GM19043 (cell line): ENCODE results near the gene MFAP2.
"Not testable (repeated sequence)": the region's sequence is repeated elsewhere in the genome, so short reads cannot be mapped to it uniquely, and the experiment has no call there.

ENCODE experiments used
- ATAC-seq: cut with Tn5 transposase; IDR thresholded peaks from one replicate; pipeline ENCODE4 v1.9.1; 2021; ENCODE audit warnings: low read depth; ENCODE audit not compliant: unreplicated experiment

The MFAP2 gene

GRCh38 chr1:16965486-16966067 lies 14.8 kb downstream of the MFAP2 start:
- no peak for ATAC-seq

- ATAC-seq, result not testable (repeated sequence)
Measured at GRCh38 chr1:16964169-16964568, 16.3 kb downstream of the MFAP2 start.

GRCh38 chr1:16961297-16962133 lies 18.9 kb downstream of the MFAP2 start:
- ATAC-seq, result no peak

GRCh38 chr1:16960560-16961296 lies 19.7 kb downstream of the MFAP2 start:
- ATAC-seq, result peak; percentile 64

- no peak for ATAC-seq
Measured at GRCh38 chr1:16958475-16958874, 21.9 kb downstream of the MFAP2 start.

- no peak for ATAC-seq
Measured at GRCh38 chr1:16957731-16958130, 22.7 kb downstream of the MFAP2 start.

GRCh38 chr1:16956775-16957174 lies 23.6 kb downstream of the MFAP2 start:
- no peak for ATAC-seq

GRCh38 chr1:16955186-16955585 lies 25.2 kb downstream of the MFAP2 start:
- ATAC-seq, result no peak

- ATAC-seq, result no peak
Measured at GRCh38 chr1:16954579-16954978, 25.8 kb downstream of the MFAP2 start.

GRCh38 chr1:16952376-16952775 lies 28.0 kb downstream of the MFAP2 start:
- not testable (repeated sequence) for ATAC-seq

- ATAC-seq, result not testable (repeated sequence)
Measured at GRCh38 chr1:16949026-16949425, 31.4 kb downstream of the MFAP2 start.

- ATAC-seq, result not testable (repeated sequence)
Measured at GRCh38 chr1:16948282-16948891, 32.0 kb downstream of the MFAP2 start.

GRCh38 chr1:16946646-16947045 lies 33.8 kb downstream of the MFAP2 start:
- no peak for ATAC-seq

- ATAC-seq, result not testable (repeated sequence)
Measured at GRCh38 chr1:16946185-16946584, 34.2 kb downstream of the MFAP2 start.

- ATAC-seq, result not testable (repeated sequence)
Measured at GRCh38 chr1:16945512-16945911, 34.9 kb downstream of the MFAP2 start.

- no peak for ATAC-seq
Measured at GRCh38 chr1:16944038-16944437, 36.4 kb downstream of the MFAP2 start.

- not testable (repeated sequence) for ATAC-seq
Measured at GRCh38 chr1:16939386-16940180, 40.8 kb downstream of the MFAP2 start.

GRCh38 chr1:16938351-16939321 lies 41.8 kb downstream of the MFAP2 start:
- no peak for ATAC-seq

GRCh38 chr1:16936580-16936979 lies 43.8 kb downstream of the MFAP2 start:
- not testable (repeated sequence) for ATAC-seq
